NCI-H1092 (cell line): Measurements from ENCODE around the gene SORT1.
A peak's percentile ranks its signal among the peaks of the same experiment; 100 is the strongest.
"Not testable (repeated sequence)": the region's sequence is repeated elsewhere in the genome, so short reads cannot be mapped to it uniquely, and the experiment has no call there.

ENCODE experiments used
- DNase-seq: peaks from one replicate; lab custom pipeline; 2025; lab: John Stamatoyannopoulos, UW

SORT1 gene

DNA sequence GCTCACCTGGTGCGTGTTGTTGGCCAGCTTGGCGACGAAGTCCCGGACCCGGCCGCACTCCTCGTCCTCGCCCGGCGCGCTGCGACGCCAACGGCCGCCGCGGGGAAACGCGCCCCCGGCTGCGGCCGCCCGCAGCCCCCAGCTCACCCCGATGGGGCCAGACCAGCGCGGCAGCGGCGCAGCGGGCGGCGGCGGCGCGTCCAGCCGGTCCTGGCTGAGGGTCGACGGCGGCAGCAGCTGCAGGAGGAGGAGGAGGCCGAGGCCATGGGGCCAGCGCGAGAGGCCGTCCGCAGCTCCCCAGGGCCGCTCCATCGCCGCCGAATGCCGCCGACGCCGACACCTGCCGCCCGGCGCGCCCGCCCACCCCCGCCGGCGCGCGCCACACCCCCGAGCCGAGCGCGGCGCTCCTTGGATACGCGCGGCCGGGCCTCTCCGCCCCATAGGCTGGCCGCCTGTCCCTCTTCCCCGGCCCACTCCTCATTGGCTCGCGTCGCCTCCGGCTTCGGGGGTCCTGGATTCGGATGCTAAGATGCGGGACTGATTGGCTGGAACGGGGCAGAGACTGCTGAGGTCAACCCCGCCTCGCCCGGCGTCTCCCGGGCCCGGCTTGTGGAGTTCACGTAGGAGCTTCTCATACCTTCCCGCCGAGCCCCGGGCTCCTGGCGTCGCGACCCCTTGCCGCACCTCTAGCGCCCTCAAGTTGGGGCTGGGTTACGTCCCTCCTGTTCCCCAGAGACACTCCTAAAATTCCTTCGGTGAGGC is at the start of gene SORT1:
SORT1 (minus strand) TSS at position 338 of the 762 bp plus-strand sequence; CDS start at position 312, 26 bp downstream.
- peak; percentile 87 for DNase-seq

DNA sequence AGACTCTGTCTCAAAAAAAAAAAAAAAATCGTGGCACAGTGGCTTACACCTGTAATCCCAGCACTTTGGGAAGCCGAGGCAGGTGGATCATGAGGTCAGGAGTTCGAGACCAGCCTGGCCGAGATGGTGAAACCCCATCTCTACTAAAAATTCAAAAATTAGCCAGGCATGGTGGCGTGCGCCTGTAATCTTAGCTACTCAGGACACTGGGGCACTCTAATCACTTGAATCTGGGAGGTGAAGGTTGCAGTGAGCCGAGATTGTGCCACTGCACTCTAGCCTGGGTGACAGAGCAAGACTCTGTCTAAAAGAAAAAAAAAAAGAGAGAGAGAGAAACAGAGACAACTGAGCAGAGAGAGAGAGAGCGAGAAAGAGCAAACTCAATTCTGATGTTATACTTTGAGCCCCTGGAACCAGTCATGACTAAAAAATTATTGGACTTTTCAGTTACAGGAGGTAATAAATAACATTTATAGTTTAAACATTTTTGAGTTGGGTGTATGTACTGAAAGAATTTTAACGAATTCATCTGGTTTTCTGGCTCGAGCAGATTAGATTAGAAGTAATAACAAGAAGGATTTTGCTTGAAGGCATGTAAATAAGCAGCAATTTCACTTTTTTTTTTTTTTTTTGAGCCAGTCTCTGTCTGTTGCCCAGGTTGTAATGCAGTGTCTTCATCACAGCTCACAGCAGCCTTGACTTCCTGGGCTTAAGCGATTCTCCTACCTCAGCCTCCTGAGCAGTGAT is 48.4 kb upstream of the SORT1 start:
- not testable (repeated sequence) for DNase-seq

DNA sequence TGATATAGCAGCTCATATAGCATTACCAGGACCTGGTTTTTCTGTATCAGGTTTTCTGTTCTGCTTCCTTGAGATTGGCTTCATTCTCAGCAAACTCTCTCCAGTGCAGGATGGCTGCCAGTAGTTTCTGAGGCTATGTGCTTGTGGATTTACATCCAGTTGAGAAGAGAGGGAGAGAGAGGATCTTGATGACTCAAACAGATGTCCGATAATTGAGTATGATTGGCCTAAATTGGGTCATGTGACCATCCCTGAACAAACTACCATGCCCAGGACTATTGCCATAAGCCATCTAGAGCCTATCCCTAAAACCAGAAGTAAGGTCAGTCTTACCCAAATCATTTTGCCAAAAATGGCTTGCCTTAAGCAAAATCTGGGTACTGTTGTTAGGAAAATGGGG is 46.6 kb upstream of the SORT1 start:
- no peak for DNase-seq

DNA sequence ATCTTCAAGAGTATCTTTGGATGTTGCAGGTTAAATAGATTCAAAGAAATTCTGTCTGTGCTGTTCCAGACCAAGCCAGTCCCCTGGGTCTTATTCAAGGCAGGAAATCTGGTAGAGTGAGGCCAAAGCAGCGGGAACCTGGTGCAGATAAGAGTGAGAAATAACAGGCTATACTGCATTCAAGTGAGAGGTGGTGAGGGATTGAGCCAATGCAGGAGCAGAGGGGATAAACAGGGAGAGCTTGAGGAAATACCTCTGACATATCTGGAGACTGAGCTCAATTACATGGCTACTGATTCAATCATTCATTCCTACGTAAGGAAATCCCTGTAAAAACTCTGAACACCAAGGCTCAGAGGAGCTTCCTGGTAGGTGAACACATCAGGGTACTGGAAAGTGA is 45.8 kb upstream of the SORT1 start:
- no peak for DNase-seq

DNA sequence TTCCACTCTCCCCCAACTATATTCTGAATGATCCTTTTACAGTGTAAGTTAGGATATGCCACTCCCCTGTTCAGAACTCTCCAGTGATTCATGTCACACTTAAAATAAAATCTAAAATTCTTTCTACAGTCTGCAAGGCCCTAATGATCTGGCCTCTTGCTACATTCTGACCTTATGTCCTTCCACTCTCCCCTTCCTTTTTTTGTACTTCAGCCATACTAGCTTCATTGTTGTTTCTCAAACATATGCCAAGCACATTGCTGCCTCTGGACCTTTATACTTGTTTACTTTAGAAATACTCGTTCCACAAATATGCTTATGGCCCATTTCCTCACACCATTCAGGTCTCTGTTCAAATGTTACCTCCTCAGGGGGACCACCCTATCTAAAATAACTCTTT is 43.4 kb upstream of the SORT1 start:
- DNase-seq = no peak

DNA sequence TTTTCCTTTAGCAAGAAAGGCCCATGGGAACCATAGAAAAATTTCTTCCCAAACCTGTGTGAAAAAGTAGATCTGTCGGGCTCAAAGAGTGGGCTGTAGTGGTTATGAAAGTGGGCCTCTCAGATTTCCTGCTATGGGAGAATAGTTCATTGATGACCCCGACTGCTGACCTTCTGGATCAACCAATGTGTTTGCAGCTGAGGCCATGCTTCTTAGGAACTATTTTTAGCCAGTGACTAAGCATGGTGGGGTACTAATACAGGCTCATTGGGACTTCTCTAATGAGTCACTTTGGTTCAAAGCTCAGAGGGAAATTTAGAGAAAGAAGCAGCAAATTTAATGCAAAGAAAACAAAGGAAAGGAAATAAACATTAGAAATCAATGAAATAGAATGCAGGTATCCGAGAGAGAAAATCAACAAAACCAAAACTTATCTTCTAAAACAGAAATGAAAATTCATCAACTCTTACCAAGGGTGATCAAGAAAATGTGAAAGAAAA is 41.1 kb upstream of the SORT1 start:
- DNase-seq = no peak

DNA sequence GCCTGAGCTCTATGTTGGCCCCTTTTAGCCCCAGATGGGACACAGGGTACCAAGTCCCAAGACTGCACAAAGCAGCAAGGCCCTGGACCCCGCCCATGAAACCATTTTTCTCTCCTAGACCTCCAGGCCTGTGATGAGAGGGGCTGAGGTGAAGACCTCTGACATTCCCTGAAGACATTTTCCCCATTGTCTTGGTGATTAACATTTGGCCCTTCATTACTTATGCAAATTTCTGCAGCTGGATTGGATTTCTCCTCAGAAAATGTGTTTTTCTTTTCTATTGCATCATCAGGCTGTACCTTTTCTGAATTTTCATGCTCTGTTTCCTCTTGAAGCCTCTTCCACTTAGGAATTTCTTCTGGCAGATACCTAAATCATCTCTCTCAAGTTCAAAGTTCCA is 36.8 kb upstream of the SORT1 start:
- DNase-seq = no peak

DNA sequence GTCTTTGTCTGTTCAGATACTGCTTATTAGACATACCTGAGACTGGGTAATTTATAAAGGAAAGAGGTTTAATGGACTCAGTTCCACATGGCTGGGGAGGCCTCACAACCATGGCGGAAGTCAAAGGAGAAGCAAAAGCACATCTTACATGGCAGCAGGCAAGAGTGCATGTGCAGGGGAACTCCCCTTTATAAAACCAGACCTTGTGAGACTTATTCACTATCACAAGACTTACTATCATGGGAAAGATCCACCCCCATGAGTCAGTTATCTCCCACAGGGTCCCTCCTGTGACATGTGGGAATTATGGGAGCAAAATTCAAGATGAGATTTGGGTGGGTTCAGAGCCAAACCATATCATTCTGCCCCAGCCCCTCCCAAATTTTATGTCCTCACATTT is 35.6 kb upstream of the SORT1 start:
- DNase-seq = no peak

DNA sequence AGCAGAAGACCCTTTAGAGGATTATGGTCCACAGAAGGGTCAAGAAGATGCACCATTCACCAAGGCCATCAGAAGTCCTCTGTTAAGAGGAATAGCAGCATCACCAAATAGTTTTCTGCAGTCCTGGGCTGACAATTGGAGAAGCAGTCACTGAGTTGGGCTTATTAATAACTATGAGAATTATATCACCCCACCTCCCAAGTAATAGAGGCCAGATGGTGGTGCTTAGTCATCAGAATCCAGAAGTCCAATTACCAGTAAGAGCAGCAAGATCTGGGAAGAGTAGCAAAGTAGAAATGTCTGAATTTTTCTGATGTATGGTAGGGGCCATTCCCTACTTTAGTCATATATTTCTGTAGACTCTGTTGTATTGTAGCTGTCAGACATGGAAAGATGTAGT is 34.6 kb upstream of the SORT1 start:
- DNase-seq = no peak

DNA sequence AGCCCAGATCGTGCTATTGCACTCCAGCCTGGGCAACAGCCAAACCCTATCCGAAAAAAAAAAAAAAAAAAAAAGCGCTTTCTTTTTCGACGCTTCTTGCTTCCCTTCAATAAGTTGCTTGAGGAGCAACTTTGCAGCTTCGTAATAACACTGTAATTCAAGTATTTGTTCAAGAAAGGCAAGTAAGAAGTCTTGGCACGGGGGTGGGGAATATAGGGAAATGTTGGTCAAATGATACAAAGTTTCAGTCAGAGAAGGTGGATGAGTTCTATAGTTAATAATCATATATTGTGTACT is 29.4 kb upstream of the SORT1 start:
- no peak for DNase-seq

DNA sequence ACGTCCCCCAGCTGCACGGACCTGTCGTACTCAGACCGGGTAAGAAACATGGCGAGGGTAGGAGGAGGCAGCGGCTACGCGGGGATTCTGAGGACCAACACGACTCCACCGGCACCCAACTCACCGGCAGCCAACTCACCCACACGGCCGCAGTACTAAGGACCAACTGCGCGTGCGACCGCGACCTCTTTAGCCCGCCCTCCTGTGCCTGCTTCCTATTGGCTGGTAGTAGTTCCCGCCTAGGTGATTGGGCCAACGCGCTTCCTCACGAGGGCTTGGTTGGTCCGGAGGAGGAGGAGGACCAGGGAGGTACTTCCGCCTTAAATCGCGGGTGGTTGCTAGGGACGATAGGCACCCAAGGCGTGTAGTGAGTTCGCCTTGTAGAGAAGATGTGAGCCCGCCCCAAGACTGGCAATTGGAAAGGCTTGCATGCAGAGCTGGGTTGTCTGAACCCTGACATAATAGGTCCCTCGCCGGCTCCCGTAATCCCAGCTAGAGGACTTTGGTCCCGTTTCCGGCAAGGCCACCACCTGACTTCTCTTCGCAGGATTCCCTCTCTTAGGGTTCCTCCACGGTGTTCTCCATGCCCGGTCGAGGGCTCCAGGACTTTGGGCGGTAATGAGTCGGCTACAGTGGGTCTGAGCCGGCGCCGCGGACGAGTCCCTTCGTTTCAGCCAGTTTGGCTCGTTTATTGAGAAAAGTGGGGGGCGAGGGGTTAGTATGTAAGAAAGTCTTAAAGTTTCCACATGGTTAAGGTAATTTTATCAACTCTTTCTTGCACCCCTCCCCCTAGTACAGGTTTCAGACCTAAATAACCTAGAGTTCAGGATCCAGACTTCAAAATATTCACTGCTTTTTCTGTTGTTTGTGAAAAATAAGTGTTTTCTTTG is 28.8 kb upstream of the SORT1 start, which contains the start of gene PSMA5:
PSMA5 (minus strand) TSS at position 168 of the 890 bp plus-strand sequence; CDS start at position 50, 118 bp downstream.
- peak; percentile 97 for DNase-seq

DNA sequence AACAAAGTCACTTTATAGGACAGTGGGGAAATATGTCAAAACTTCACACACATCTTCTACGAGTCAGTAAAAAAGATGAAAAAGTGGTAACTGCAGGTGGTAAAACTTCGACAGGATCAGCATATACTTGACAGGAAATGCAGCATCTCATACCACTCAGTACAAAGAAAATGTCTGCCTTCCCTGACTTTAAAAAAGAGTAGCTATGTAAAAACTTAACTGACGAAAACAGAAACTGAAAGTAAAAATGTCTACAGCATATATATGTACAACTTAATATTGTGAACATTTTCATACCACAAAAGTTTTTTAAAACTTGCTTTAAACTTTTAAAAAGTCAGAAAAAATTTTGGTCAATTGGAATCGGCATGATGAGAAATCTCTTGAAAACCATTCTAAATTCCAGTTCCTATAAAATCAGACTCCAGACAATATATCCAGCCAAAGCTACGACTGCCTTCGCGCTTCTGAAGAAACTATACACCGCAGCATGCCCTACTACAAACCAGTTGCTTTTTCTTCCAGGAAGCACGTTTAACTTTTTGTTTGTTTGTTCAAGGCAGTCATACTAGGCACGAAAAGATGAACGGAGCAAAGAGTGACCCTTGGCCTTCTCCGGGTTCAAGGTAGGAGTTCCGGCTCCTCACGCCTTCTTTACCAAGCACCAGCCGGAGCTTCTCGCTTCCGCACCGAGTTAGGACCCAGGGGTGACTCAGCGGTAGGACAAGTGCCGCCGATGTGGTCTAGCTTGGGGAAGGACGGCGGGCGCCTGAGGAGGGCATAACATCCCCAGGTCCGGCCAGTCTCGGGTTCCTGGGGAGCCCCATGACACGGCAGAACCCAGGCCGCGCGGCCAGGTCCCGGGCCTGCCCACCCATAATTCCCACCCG is 27.9 kb upstream of the SORT1 start:
- DNase-seq = no peak

DNA sequence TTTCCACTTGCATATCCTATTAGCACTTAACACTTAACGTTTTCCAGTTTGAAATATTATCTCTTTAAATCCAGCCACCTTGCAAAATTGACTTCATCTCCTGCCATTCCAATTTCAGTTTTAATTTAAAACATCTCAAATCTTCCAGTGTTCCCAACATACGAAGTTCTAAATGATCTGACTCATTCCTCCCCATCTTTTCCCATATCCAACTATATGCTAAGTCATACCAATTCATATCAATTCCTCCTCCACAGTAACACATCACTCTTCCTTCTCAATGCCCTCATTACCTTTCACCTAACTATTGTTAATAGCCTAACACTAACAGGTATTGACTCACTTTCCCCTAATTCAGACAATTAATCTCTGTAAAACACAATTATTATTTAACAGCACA is 25.8 kb upstream of the SORT1 start:
- DNase-seq = no peak

DNA sequence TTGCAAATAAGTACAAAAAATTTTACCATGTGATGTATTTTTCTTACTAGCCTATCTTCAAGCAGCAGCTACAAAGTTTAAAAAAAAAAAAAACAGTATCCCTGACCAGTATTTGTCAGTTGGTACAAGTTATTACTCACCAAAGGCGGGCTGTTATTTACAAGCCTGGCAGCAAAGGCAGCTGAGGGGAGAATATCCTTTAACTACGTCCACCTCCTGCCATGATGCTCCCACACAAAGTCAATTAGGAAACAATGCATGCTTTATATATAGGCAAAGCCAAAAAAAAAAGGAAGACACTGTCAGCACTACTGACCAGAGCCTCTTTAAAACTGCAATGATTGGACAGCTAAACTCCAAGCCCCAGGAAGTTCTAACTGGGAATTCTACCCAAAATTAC is 14.8 kb upstream of the SORT1 start:
- no peak for DNase-seq

DNA sequence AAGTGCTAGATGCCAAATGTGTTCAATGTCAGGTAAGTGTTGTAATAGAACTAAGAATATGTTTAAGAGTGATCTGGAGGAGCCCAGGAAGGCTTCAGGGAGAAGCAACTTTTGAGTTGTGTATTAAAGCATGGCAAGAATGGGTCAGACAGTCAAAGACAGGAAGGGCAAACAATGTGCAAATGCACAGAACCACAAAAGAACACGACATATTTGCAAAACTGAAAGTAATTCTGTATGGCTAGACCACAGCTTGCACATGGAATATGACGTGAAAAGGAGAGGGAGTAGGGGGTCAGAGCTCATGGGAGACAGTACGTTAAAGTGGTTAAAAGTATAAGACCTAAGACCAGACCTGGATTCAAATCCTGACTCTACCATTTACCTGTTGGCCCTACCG is 7.1 kb upstream of the SORT1 start:
- DNase-seq = no peak

DNA sequence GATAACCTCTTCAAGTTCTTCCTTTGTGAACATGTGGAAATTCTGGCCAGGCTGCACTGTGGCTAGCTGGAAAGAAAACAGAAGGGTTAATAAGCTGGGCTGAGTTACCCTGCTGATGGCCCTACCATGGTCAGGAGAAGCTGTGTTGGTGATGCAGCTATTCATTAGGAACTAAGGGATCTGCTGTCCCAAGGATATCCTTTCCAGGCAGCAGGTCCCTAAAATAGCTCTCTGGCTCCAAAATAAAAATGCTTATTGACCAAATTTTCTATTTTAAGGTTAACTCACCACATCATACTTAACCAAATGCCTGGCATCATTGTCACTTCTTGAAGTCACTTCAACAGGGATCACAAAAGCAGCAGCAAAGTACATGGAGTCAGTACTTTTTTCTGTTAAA is 4.3 kb upstream of the SORT1 start:
- no peak for DNase-seq

DNA sequence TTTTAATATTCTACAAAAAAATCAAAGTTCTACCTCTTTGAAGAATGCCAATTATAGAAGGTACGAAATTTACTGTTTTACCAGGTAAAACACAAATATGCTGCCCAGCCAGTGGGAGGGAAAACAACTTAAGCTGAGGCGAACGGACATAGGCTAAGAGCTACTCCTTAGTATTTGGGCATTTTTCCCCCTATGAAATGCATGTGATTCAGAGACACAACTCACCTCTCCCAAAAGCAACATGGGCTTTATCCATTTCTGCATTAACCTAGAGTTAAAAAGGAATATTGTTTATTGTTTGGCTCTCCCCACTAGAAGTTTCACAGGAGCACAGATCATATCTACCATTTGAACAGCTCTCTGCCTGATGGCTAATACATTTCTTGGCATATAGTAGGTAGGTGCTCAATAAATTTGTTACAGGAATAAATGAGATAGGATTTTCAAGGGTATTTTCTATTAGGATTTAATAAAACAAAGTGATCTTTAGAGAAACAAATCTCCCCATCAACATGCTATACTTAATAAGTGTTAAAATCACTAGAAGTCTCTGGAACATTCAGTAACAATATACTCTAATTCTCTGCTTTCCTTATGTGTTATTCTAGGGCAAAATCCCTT is 2.4 kb upstream of the SORT1 start:
- DNase-seq = no peak

DNA sequence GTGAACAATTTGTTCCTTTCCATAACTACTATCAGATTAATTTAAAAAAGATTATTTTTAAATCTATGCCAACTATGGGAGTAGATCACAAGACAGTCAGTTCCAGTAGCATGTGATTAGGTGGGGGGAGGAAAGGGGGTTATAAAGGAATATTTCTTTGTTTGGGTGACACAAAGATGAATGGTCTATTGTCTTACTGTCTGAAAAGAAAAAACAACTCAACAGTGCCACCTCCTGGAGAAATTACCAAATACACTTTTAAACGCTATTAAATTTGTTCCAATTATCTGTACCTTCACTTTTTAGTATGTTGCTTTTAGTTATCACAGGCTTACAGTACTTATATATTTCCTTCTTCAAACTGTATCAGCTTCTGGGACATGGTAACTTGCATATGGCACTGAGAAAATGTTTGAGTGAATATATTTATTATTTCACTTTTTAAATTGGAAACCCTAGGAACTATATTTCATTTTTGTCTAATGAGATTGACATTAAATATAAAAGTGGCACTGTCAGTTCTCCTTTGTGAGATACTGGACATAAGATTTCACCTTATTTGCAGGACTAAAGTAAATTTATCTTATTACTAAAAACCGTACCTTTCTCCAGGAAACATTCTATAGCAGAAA is 1.7 kb upstream of the SORT1 start:
- DNase-seq = peak; percentile 51

DNA sequence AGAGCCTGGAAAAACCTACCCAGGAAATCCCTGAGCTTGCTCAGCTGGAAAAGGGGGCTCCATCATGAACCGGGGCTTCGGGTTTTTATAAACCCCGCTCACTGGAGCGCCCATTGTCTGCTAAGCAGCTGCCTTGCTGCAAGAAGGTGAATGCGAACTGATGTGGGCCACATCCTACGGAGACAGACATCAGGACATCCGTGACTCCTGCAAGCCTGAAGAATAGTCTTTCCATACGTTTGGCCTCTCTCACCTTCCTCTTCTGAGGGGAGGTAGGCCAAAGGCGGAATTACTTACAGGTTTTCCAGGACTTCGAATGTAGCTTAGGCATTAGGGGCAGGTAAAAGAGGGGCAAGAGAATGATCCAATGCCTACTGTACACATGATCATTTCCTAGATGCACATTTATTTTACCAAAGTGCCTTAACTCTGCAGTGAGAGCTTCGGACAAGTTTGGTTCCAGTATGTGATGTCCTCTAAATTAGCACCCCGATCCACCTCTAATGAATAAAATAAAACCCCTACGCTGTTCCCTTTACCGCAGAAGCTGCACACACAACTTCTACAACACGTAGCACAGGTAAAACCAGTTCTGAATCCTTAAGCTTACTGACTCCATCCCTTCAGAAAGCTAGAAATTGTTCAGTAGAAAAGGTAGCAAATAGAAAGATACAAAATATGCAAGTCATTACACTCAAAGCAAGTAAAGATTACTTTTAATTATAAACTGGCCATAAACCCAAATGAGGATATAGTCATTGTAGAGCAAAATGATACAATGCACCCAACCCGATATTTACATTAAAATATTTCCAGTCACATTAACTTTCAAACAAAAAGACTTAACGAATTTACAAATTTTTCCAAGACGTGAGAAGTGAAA is 866 bp upstream of the SORT1 start:
- DNase-seq = no peak
